Measurements from ENCODE around the gene UMAD1.

DNA sequence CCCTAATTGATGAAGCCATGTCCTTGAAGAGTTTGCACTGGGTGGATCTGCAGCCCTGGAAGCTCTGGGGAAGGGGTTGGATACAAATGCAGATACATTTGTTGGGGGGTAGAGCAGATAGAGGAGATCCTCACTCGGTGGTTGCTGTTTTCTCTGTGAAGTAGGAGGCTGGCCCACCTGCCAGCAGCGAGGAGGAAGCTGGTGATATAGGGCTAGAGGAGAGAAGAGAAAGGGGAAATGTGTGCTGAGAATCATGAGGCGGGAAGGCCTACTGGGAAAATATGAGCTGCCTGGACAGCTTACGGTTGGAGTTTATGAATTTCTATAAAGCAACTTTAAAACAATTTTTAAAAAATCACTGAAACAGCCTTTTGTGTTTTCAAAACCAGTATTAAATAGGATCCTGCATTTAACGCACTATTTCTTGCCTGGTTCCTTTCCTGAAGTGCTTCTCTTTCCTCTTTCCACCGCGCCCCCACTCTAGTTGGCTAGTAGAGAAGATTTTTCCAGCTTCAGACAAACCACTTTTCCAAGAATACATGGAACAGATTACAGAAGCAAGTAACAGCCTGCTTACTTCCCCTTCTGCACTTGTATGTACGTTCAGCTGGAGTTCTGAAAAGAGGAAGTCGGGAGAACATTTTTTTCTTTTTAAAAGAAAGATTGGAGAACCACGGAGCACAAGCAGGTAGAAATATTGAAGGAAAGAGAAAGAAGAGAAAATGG lies 227.5 kb downstream of the UMAD1 start:
- no peak for TF ChIP-seq POLR2A (IDR thresholded peaks at IDR 0.05)
- TF ChIP-seq, protein P1, sequence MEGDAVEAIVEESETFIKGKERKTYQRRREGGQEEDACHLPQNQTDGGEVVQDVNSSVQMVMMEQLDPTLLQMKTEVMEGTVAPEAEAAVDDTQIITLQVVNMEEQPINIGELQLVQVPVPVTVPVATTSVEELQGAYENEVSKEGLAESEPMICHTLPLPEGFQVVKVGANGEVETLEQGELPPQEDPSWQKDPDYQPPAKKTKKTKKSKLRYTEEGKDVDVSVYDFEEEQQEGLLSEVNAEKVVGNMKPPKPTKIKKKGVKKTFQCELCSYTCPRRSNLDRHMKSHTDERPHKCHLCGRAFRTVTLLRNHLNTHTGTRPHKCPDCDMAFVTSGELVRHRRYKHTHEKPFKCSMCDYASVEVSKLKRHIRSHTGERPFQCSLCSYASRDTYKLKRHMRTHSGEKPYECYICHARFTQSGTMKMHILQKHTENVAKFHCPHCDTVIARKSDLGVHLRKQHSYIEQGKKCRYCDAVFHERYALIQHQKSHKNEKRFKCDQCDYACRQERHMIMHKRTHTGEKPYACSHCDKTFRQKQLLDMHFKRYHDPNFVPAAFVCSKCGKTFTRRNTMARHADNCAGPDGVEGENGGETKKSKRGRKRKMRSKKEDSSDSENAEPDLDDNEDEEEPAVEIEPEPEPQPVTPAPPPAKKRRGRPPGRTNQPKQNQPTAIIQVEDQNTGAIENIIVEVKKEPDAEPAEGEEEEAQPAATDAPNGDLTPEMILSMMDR (IDR thresholded peaks at IDR 0.05), result no peak

All from vagina (tissue), 2 donors.